GM12872 (cell line): ENCODE data around the gene ARFIP1.

Experiments used
- CTCF ChIP-seq: IDR thresholded peaks from 3 replicates; pipeline ENCODE4 v1.5.1; 2011; ENCODE audit warnings: low read depth, mild to moderate bottlenecking, low read length, moderate library complexity; ENCODE audit not compliant: insufficient read depth

The ARFIP1 gene

GRCh38 chr4:152825336-152825735 is 45.6 kb downstream of the ARFIP1 start:
- no peak for TF ChIP-seq CTCF

- no peak for TF ChIP-seq CTCF
These were observed 48.4 kb downstream of the ARFIP1 start for GRCh38 chr4:152828122-152828521.

- no peak for TF ChIP-seq CTCF
These were observed 51.7 kb downstream of the ARFIP1 start for GRCh38 chr4:152831416-152831815.

- no peak for TF ChIP-seq CTCF
These were observed 57.2 kb downstream of the ARFIP1 start for GRCh38 chr4:152836936-152837335.

DNA sequence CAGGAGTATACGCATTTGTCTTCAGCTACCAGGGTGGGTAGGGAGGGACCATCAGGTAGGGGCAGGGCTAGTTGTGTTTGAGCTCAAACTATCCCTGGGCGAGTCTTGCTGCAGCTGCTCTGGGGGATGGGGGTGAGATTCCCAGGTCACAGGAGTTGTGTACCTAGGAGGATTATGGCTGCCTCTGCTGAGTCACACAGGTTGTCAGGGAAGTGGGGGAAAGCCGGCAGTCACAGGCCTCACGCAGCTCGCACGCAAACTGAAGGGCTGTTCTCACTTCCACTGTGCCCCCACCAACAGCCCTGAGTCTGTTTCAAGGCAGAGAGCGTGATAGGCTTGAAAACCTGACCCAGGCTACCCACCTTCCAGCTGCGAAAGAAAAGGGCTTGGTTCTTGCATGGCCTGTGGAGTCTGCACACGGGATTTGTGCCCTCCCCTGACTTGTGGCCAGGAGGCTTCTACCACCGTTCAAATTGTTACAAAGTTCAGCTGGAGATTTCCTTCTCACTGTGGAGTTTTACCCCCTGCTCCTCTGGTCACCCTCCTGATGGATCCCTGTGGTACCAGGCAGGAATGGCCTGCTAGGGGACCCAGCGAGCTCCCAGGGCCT is 63.8 kb downstream of the ARFIP1 start:
- TF ChIP-seq CTCF, result no peak

DNA sequence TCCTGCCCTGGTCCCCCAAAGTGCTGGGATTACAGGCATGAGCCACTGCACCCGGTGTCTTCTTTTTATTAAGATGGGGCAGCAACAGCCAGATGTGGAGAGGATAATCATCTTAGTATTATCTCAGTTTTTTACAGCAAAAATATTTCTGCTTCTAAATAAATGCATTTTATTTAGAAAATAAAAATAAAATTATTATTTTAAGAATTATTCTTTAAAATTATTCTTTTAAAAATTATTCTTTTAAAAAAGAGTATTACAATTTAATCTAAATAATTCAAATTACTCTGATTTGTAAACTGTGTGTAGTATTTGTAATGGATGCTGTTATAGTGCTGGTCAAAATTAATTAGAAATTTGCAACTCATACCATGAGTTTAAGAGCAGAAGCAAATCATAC is 67.6 kb downstream of the ARFIP1 start:
- no peak for TF ChIP-seq CTCF

GRCh38 chr4:152848508-152848907 is 68.8 kb downstream of the ARFIP1 start:
- no peak for TF ChIP-seq CTCF
